Activated T-helper 1 cell treated with anti-CD3 and anti-CD28 coated beads, Interleukin-12 subunit alpha, Interleukin-12 subunit beta, Interleukin-2, Interleukin-4 antibody, amounts not matched to agents 30 ng/mL and 10 ng/mL and 1 ng/mL, durations not matched to agents 14 hours and 24 hours and 36 hours (primary cell): ENCODE measurements around the gene PHKA1. TPM values are rescaled to one million over a fixed set of nuclear protein-coding genes. Genes with fewer than 3 reads are reported as not detected.

ENCODE experiments used
- DNase-seq: peaks from one replicate; pipeline ENCODE4 v3.0.0; 2021; ENCODE audit warnings: low spot score
- H3K27ac Mint-ChIP-seq: one replicate; pipeline ENCODE4 v1.8.0; 2021; ENCODE audit warnings: mild to moderate bottlenecking, mixed read lengths
- H3K27me3 Mint-ChIP-seq: one replicate; pipeline ENCODE4 v1.8.0; 2022; ENCODE audit warnings: mild to moderate bottlenecking, moderate library complexity, mixed read lengths; ENCODE audit not compliant: insufficient read depth
- H3K36me3 Mint-ChIP-seq: one replicate; pipeline ENCODE4 v1.8.0; 2021; ENCODE audit warnings: low read depth, mixed read lengths
- H3K4me1 Mint-ChIP-seq: one replicate; pipeline ENCODE4 v1.8.0; 2021; ENCODE audit warnings: low read depth, mixed read lengths
- H3K4me3 Mint-ChIP-seq: one replicate; pipeline ENCODE4 v1.8.0; 2021; ENCODE audit warnings: mild to moderate bottlenecking, moderate library complexity, mixed read lengths
- H3K9me3 Mint-ChIP-seq: one replicate; pipeline ENCODE4 v1.8.0; 2021; ENCODE audit warnings: mixed read lengths
- intact Hi-C: fragments of 100-400 bp; cut with micrococcal nuclease; formaldehyde crosslinking; loops from one replicate; pipeline ENCODE4 v1.15.1; 2024
- total RNA-seq: library from RNA; stranded (reverse); gene quantifications from 2 replicates; pipeline ENCODE4 v1.2.3, GENCODE V29; 2022

PHKA1 gene
- total RNA-seq, 1 donor from 2014 or later = 7.5 TPM

DNA sequence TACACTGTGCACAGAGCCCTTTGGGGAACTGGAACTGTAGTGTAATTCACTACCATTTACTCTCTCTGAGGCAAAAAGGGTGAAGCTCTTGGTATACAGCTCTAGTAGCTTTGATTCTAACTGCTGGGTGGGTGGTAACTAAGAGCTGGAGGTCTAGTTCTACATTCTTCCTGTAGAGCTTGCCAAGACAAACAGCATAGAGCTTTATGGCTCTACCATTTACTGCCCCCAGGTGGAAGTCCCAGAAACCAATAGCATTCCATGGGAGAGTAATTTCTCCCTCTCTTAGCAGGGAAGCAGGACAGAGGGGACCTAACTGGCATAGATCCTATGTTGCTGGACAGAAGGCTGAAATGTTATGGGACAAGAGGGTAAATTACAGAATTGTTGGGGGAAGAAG is 168.1 kb downstream of the PHKA1 start:
- intact Hi-C loops = no loop called here
- DNase-seq = no peak
- no peaks in the 10 kb centered on the region for H3K9me3 Mint-ChIP-seq

GRCh38 chrX:72540318-72540717 is 173.8 kb downstream of the PHKA1 start:
- Mint-ChIP-seq H3K4me1 (no peaks in the 10 kb centered on the region), H3K4me3 (no peak overlapping the region), H3K36me3 (peaks cover 11% of the 10 kb centered on the region), H3K9me3 (no peaks in the 10 kb centered on the region), H3K27me3 (no peaks in the 10 kb centered on the region), H3K27ac (no peak overlapping the region)
- no peak for DNase-seq
- intact Hi-C loops = loop anchor here (2.0 kb wide), 2 partner anchors 242 to 296 kb away; no protein-coding TSS in a partner anchor

More for the DNA sequence above, 168.1 kb downstream of the PHKA1 start:
- Mint-ChIP-seq H3K4me3 (no peak overlapping the region), H3K27me3 (no peaks in the 10 kb centered on the region), H3K36me3 (peaks cover 27% of the 10 kb centered on the region), H3K27ac (no peak overlapping the region), H3K4me1 (peaks cover 4% of the 10 kb centered on the region)

GRCh38 chrX:72539822-72540221 is 174.3 kb downstream of the PHKA1 start:
- Mint-ChIP-seq H3K27ac (no peak overlapping the region), H3K9me3 (no peaks in the 10 kb centered on the region), H3K4me3 (no peak overlapping the region), H3K4me1 (no peaks in the 10 kb centered on the region), H3K36me3 (peaks cover 7% of the 10 kb centered on the region), H3K27me3 (no peaks in the 10 kb centered on the region)
- intact Hi-C loops = loop anchor here (2.0 kb wide), 2 partner anchors 241 to 295 kb away; no protein-coding TSS in a partner anchor
- DNase-seq = no peak

DNA sequence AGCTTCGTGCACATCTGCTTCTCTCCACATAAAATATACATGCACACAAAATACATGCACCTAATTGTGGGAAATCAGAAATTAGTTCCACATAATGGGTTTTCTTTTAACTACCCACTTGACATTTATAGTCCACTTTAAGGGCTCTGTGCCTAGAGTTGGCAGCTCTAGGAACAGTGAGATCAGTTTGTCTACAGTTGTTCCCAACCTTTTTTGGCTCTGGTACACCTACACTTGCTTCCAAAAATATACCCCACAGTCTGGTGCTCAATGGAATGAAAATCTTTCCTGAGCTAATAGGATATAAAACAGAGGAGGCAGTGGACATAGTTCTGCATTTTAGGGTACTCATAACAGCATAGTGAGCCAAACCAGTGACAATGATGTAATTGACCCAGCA is 177.6 kb downstream of the PHKA1 start:
- Mint-ChIP-seq H3K4me3 (no peak overlapping the region), H3K27me3 (no peaks in the 10 kb centered on the region), H3K9me3 (no peaks in the 10 kb centered on the region), H3K36me3 (peaks cover 2% of the 10 kb centered on the region), H3K27ac (no peak overlapping the region), H3K4me1 (no peaks in the 10 kb centered on the region)
- DNase-seq = no peak
- intact Hi-C loops = no loop called here

- no peak overlapping the region for H3K4me3 Mint-ChIP-seq
- peaks cover 17% of the 10 kb centered on the region for H3K36me3 Mint-ChIP-seq
- no peak overlapping the region for H3K27ac Mint-ChIP-seq
- DNase-seq = no peak
- no peaks in the 10 kb centered on the region for H3K27me3 Mint-ChIP-seq
- intact Hi-C loops = no loop called here
- H3K4me1 Mint-ChIP-seq = peaks cover 1% of the 10 kb centered on the region
- no peaks in the 10 kb centered on the region for H3K9me3 Mint-ChIP-seq
These were observed 181.7 kb downstream of the PHKA1 start for GRCh38 chrX:72532366-72532765.

Other genes starting within 250 kb of the PHKA1 start
- gene HDAC8, start 141.5 kb downstream of the PHKA1 start, total RNA-seq = 29.6 and 30.6 TPM in 2 replicates
- not detected in 2 replicates for gene DMRTC1B, start 62.6 kb upstream of the PHKA1 start, total RNA-seq
- gene FAM236B, start 68.4 kb upstream of the PHKA1 start, total RNA-seq = not detected in 2 replicates
- gene FAM236D, start 93.9 kb upstream of the PHKA1 start, total RNA-seq = not detected in 2 replicates
- gene FAM236C, start 198.3 kb upstream of the PHKA1 start, total RNA-seq = not detected in 2 replicates
- not detected in 2 replicates for gene FAM236A, start 223.9 kb upstream of the PHKA1 start, total RNA-seq
- not detected in 2 replicates for gene DMRTC1, start 229.5 kb upstream of the PHKA1 start, total RNA-seq